Gastrocnemius medialis (tissue), 4 donors: Measurements from ENCODE around the gene IFNAR2.

Experiments
- POLR2A ChIP-seq, 2 donors: fragments of 450-650 bp; IDR thresholded peaks; one replicate each; pipeline ENCODE4 v1.6.1; 2017; ENCODE audit warnings: antibody characterized with exemption in 2 of 2, mild to moderate bottlenecking in 2 of 2, moderate library complexity in 2 of 2
- TF ChIP-seq, protein P1 (sequence below), 5 experiments: fragments of 450-650 bp in 3 of 5; fragments of 200-600 bp in 2 of 5; sonication (generic) in 2 of 5; IDR thresholded peaks in 4 of 5; conservative IDR thresholded peaks in 1 of 5; 1 replicate in 4 of 5; 2 replicates in 1 of 5; pipeline ENCODE4 v1.5.1; 2016 to 2019; ENCODE audit warnings: antibody characterized with exemption in 5 of 5, mild to moderate bottlenecking in 3 of 5, moderate library complexity in 3 of 5

DNA sequence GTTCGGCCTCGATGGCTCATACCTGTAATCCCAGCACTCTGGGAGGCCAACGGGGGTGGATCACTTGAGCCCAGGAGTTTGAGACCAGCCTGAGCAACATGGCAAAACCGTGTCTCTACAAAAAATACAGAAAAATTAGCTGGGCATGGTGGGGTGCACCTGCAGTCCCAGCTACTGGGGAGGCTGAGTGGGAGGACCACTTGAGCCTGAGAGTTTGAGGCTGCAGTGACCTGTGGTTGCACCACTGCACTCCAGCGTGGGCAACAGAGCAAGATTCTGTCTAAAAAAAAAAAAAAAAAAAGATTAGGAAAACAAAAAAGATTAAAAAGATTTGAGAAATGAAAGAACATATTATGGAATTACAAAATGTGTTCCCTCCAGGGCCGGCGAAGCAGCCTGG is 18.4 kb upstream of the IFNAR2 start:
- TF ChIP-seq, protein P1, sequence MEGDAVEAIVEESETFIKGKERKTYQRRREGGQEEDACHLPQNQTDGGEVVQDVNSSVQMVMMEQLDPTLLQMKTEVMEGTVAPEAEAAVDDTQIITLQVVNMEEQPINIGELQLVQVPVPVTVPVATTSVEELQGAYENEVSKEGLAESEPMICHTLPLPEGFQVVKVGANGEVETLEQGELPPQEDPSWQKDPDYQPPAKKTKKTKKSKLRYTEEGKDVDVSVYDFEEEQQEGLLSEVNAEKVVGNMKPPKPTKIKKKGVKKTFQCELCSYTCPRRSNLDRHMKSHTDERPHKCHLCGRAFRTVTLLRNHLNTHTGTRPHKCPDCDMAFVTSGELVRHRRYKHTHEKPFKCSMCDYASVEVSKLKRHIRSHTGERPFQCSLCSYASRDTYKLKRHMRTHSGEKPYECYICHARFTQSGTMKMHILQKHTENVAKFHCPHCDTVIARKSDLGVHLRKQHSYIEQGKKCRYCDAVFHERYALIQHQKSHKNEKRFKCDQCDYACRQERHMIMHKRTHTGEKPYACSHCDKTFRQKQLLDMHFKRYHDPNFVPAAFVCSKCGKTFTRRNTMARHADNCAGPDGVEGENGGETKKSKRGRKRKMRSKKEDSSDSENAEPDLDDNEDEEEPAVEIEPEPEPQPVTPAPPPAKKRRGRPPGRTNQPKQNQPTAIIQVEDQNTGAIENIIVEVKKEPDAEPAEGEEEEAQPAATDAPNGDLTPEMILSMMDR (IDR thresholded peaks at IDR 0.05 in 4 of 5, conservative IDR thresholded peaks at IDR 0.05 in 1 of 5) = no peak
- no peak for TF ChIP-seq POLR2A (IDR thresholded peaks at IDR 0.05)
